Testis (tissue), 3 donors: ENCODE measurements around the gene DNAJC5. TPM values are rescaled to one million over a fixed set of nuclear protein-coding genes. Genes with fewer than 3 reads are reported as not detected.
A peak's percentile ranks its signal among the peaks of the same experiment; 100 is the strongest.

Experiments
- DNase-seq: peaks from one replicate; pipeline ENCODE4 v3.0.0-alpha.2; 2019
- H3K27ac ChIP-seq, 2 donors: fragments of 200-600 bp; sonication (generic); one replicate each; pipeline ENCODE4 v1.5.1; 2019
- H3K27me3 ChIP-seq: fragments of 200-600 bp; sonication (generic); one replicate; pipeline ENCODE4 v1.5.1; 2019
- H3K36me3 ChIP-seq: fragments of 200-600 bp; sonication (generic); one replicate; pipeline ENCODE4 v1.5.1; 2017; ENCODE audit warnings: low read depth; ENCODE audit errors: missing control alignments
- H3K4me1 ChIP-seq: fragments of 200-600 bp; sonication (generic); one replicate; pipeline ENCODE4 v1.5.1; 2019
- H3K4me3 ChIP-seq, 2 donors: fragments of 200-600 bp; sonication (generic); one replicate each; pipeline ENCODE4 v1.5.1; 2017 to 2019
- H3K9me3 ChIP-seq: fragments of 200-600 bp; sonication (generic); one replicate; pipeline ENCODE4 v1.5.1; 2017
- POLR2A ChIP-seq: fragments of 450-650 bp; IDR thresholded peaks from one replicate; pipeline ENCODE4 v1.6.1; 2017; ENCODE audit warnings: antibody characterized with exemption, mild to moderate bottlenecking, moderate library complexity
- WGBS, 2 donors: methylation state at CpG; one replicate each; pipeline ENCODE4 v1.1.5; 2018; 5-methylcytosine and 5-hydroxymethylcytosine counted together
- intact Hi-C: fragments of 100-400 bp; cut with DNase I; formaldehyde crosslinking; loops from one replicate; pipeline ENCODE4 v1.15.1; 2023; ENCODE audit warnings: low total_unique reads
- polyA plus RNA-seq: library from polyadenylated mRNA; stranded (reverse); fragments of 350-450 nt; fragmentation: Illumina TruSeq; extraction: RNeasy Lipid Tissue Mini Kit (QIAGEN cat#74804); gene quantifications from one replicate; pipeline ENCODE4 v1.2.3, GENCODE V29; 2014; ENCODE audit warnings: low read depth, low replicate concordance; ENCODE audit not compliant: insufficient read depth
- total RNA-seq, 2 donors: library from RNA; depleted of rRNA; stranded (reverse); fragments of >200 nt; gene quantifications; one replicate each; pipeline ENCODE4 v1.2.3, GENCODE V29; 2016
- TF ChIP-seq, protein P1 (sequence below), 3 experiments: fragments of 450-650 bp in 2 of 3; fragments of 200-600 bp in 1 of 3; sonication (generic) in 1 of 3; IDR thresholded peaks; one replicate each; pipeline ENCODE4 v1.5.1; 2016 to 2019; ENCODE audit warnings: antibody characterized with exemption in 3 of 3, mild to moderate bottlenecking in 2 of 3, moderate library complexity in 1 of 3

Gene DNAJC5
- total and polyA plus RNA-seq, 3 donors from 2014 or later: 35.6 to 64.8 (median 58.2) TPM

DNA sequence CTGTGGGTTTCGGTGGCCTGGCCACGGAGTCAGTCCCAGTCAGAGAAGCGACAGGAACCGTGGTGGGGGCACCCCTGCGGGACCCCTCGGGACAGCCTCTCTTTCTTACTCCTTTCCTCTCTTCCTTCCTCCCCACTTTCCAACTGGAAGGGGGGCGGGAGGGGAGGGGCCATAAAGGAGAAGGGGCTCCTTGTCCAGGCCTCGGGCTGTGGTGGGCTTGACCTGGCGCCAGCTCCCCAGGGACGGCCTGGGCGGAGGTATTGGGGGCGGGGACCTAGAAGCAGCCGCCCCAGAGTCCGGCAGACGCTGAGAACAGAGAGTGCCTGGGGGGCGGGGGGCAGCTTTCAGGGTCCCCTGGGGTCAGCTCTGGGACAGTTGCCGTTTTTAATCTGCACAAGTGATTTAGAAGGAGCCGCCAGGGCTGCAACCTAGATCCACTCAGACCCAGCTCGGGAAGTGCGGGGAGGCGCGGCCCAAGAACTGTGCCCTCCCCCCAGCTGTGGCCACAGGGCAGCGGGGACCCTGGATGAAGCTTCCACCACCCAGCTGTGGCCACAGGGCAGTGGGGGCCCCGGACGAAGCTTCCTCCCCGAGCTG is 40.1 kb upstream of the DNAJC5 start:
- Histone ChIP-seq H3K4me1 (peaks cover 64% of the 10 kb centered on the region), H3K36me3 (no peaks in the 10 kb centered on the region), H3K9me3 (no peaks in the 10 kb centered on the region), H3K27ac (peak overlapping the region; percentile 77 to 82), H3K4me3 (no peak overlapping the region), H3K27me3 (no peaks in the 10 kb centered on the region)
- TF ChIP-seq, protein P1, sequence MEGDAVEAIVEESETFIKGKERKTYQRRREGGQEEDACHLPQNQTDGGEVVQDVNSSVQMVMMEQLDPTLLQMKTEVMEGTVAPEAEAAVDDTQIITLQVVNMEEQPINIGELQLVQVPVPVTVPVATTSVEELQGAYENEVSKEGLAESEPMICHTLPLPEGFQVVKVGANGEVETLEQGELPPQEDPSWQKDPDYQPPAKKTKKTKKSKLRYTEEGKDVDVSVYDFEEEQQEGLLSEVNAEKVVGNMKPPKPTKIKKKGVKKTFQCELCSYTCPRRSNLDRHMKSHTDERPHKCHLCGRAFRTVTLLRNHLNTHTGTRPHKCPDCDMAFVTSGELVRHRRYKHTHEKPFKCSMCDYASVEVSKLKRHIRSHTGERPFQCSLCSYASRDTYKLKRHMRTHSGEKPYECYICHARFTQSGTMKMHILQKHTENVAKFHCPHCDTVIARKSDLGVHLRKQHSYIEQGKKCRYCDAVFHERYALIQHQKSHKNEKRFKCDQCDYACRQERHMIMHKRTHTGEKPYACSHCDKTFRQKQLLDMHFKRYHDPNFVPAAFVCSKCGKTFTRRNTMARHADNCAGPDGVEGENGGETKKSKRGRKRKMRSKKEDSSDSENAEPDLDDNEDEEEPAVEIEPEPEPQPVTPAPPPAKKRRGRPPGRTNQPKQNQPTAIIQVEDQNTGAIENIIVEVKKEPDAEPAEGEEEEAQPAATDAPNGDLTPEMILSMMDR (IDR thresholded peaks at IDR 0.05): no peak
- TF ChIP-seq POLR2A: no peak
- no peak for DNase-seq
- WGBS, 2 donors: 25 to 65% methylated on average over 4 to 26 of the region's 26 CpGs
- intact Hi-C loops: loop anchor here (5.0 kb wide), 1 partner anchor 68 kb away; no protein-coding TSS in a partner anchor

DNA sequence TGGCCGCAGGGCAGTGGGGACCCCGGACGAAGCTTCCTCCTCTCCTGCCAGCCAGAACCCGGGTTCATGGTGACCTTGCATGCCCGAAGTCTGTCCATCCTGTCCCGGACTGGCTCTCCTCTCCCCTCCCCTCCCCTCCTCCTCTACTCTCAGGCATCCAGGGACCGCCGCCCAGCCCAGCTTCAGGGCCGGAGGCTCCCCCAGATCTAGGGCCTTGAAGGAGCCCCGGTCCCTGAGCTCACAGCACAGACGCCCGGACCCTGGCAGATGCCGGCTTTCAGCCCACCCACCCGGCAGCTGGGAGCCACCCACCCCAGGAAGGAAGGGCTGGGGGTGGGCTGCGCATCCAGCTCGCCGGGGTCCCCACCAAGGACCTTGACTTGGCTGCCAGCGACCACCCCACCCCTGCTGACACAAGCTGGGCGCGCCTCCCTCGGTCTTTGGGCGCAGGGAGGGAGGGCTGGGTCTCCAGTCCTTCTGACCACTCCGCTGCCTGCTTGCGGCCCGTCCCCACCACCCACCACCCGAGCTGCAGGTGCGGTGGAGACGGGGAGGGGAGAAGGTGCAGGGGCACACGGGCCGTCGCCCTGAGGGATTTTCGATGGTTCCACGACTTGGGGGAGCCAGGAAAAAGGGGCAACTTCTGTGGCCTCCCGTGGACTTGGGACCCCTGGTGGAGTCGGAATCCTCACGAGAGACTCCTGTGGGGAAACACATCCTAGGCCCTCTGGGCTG is 39.4 kb upstream of the DNAJC5 start:
- Histone ChIP-seq H3K4me1 (peaks cover 64% of the 10 kb centered on the region), H3K27me3 (no peaks in the 10 kb centered on the region), H3K4me3 (no peak overlapping the region), H3K27ac (peak overlapping the region; percentile 77 to 82), H3K36me3 (no peaks in the 10 kb centered on the region), H3K9me3 (no peaks in the 10 kb centered on the region)
- intact Hi-C loops: loop anchor here (5.0 kb wide), 1 partner anchor 68 kb away; no protein-coding TSS in a partner anchor
- 34 to 77% methylated on average over 9 to 34 of the region's 36 CpGs for WGBS, 2 donors
- no peak for TF ChIP-seq POLR2A
- TF ChIP-seq, protein P1 (IDR thresholded peaks at IDR 0.05): no peak
- DNase-seq: no peak

DNA sequence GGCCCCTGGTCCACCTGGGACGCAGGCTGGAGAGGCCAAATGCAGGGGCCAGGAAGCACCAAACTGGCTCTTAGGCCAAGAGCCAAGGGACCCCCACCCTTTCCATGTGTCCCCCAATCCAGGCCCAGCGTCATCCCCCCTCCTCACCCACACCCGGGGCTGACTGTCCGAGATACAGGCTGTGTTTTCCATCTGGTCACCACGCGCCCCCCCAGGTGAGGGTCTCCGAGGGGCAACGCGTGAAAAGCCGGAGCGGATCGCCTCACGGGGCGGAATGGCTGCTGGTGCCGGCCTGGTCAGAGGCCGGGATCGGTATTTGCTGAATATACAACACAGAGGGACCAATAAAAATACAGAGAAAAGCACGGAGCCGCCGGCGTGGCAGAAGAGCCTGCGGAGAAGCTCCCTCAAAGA is 38.8 kb upstream of the DNAJC5 start:
- TF ChIP-seq, protein P1 (IDR thresholded peaks at IDR 0.05): no peak
- no peak for TF ChIP-seq POLR2A
- Histone ChIP-seq H3K36me3 (no peaks in the 10 kb centered on the region), H3K9me3 (no peaks in the 10 kb centered on the region), H3K4me3 (no peak overlapping the region), H3K27ac (peak overlapping the region in 1 of 2 donors; percentile 82), H3K4me1 (peaks cover 64% of the 10 kb centered on the region), H3K27me3 (no peaks in the 10 kb centered on the region)
- intact Hi-C loops: loop anchor here (5.0 kb wide), 1 partner anchor 69 kb away; no protein-coding TSS in a partner anchor
- WGBS, 2 donors: 61 to 85% methylated on average over 22 of the region's 22 CpGs
- no peak for DNase-seq

DNA sequence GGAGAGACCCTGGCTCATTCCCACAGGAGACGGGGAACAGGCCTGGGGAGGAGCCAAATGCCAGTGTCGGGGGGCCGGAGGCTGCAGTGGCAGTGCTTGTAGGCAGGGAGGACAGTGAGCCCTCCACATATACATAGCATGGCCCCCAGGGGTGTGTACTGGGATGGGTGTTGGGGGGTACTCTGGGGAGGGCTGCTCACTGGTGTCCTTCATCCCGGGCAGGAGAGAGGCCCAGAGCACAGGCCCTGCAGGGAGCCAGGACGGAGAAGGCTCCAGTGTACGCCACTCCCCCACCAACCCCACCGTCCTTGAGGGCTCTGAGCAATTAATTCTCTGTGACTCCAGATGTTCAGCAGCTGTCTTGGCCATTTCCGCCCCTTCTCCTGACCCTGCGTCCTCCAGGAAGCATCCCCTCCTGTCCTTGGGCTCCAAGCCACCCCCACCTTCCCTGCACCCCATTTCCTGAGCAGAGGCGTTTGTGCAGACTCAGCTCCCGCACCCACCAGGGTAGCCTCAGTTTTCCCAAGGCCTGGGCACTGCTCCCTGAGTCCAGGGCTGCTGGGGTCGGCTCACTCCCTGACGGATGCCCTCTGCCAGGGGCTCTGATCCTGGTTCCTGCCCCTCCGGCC is 37.0 kb upstream of the DNAJC5 start:
- TF ChIP-seq POLR2A: no peak
- TF ChIP-seq, protein P1 (IDR thresholded peaks at IDR 0.05): no peak
- H3K4me3 ChIP-seq: no peak overlapping the region
- peaks cover 61% of the 10 kb centered on the region for H3K4me1 ChIP-seq
- no peaks in the 10 kb centered on the region for H3K36me3 ChIP-seq
- no peaks in the 10 kb centered on the region for H3K27me3 ChIP-seq
- 22 to 31% methylated on average over 9 to 14 of the region's 14 CpGs for WGBS, 2 donors
- intact Hi-C loops: loop anchor here (5.0 kb wide), 1 partner anchor 71 kb away; no protein-coding TSS in a partner anchor
- DNase-seq: peak; percentile 72
- H3K9me3 ChIP-seq: no peaks in the 10 kb centered on the region
- peak overlapping the region in 1 of 2 donors; percentile 59 for H3K27ac ChIP-seq
